ENCODE results near the gene KIF3C. TPM values are rescaled to one million over a fixed set of nuclear protein-coding genes. Genes with fewer than 3 reads are reported as not detected.
A peak's percentile ranks its signal among the peaks of the same experiment; 100 is the strongest.
"Not testable (repeated sequence)": the region's sequence is repeated elsewhere in the genome, so short reads cannot be mapped to it uniquely, and the experiment has no call there.

KIF3C gene
- total RNA-seq, result 1 to 10 TPM; 3.6 to 6.7 (median 4.2) TPM

DNA sequence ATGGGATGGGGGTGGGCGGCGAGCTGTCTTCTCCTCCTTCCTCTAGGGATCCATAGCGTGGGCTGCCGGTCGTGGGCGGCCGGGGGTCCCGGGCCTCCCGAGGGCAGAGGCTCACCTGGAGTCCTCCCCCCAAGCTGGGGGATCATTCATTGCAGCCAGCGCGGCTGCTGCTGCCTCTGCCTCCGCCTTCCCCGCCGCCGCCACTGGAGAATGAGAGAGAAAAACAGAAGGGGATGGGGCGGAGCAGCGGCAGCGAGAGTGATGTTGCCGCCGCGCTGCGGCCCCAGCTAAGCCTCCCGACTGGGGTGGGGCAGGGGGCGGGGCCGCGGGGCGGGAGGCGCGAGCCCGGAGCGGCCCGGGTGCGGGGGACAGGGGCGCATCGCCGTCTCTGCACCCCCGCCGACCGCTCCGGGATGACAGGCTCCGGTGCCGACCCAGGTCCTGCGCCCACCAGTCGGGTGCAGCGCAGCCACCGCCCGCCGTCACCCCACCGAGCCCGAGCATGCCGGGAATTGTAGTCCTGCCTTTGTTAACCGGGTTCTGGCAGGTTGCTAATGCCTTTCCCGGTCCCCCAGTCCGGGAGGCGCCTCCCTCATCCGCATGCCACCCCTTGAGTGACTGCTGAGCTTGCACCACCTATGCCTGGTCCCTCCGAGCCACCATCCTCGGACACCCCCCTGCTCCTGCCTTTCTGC, at the start of gene KIF3C:
Gene KIF3C, minus strand, starts transcription at position 225 of the 695 bp plus-strand sequence. CDS start 580 bp downstream, outside the sequence.
- H3K4me3 ChIP-seq (ENCODE audit: low read depth, poor library complexity, severe bottlenecking), result peak within 1 kb of the TSS; percentile 57
- WGBS, 2 donors, result 1 to 2% methylated on average over 37 to 43 of the region's 58 CpGs
- intact Hi-C loops (cut with DNase I; ENCODE audit: low total_unique reads), result loop anchor here (10.0 kb wide), 1 partner anchor 162 kb away; no protein-coding TSS in a partner anchor
- DNase-seq (ENCODE audit: low spot score in 2 of 2), result peak in 1 of 2 donors; percentile 92
- TF ChIP-seq, protein P1, sequence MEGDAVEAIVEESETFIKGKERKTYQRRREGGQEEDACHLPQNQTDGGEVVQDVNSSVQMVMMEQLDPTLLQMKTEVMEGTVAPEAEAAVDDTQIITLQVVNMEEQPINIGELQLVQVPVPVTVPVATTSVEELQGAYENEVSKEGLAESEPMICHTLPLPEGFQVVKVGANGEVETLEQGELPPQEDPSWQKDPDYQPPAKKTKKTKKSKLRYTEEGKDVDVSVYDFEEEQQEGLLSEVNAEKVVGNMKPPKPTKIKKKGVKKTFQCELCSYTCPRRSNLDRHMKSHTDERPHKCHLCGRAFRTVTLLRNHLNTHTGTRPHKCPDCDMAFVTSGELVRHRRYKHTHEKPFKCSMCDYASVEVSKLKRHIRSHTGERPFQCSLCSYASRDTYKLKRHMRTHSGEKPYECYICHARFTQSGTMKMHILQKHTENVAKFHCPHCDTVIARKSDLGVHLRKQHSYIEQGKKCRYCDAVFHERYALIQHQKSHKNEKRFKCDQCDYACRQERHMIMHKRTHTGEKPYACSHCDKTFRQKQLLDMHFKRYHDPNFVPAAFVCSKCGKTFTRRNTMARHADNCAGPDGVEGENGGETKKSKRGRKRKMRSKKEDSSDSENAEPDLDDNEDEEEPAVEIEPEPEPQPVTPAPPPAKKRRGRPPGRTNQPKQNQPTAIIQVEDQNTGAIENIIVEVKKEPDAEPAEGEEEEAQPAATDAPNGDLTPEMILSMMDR (IDR thresholded peaks at IDR 0.05), result no peak
- TF ChIP-seq POLR2A (IDR thresholded peaks at IDR 0.05), result no peak

DNA sequence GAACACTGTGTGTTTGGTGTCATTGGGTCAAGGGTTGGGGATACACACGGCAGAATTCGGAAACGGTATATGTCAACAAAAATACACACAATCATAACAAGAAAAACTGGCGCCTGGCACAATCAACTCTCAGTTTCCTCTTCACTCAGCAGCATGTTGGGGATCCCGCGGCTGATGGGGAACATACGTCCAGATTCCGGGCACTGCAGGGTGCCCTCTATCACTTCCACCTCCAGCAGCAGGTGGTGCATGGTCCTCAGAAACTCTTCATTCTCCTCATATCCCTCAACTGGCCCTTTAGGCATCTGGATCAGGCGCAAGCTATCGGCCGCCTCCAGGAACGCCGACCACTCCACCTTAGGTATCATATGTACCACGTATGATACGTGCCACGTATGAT, 45.8 kb upstream of the KIF3C start:
- H3K4me3 ChIP-seq (ENCODE audit: low read depth, poor library complexity, severe bottlenecking); intact Hi-C loops (cut with DNase I; ENCODE audit: low total_unique reads); DNase-seq (ENCODE audit: low spot score in 2 of 2): not testable (repeated sequence)
- WGBS, 2 donors, result 92 to 95% methylated on average over 16 of the region's 16 CpGs

DNA sequence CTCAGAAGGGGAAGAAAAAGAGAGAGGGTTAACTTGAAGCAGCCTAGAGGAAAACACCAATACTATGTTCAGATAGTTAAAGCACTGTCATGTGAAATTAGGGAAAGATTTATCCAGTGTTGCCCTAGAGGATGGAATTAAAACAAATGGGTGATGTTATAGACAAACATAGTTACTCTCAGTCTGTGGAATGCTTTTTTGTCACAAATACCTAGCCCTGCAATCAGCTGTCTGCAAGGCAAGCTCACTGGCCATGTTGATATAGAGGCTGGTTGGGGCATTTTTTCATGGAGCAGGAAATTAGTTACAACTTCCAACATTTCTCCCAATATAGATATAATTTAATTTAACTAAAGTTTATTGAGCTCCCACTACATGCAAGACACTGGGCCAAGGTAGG, 43.2 kb upstream of the KIF3C start:
- DNase-seq (ENCODE audit: low spot score in 2 of 2), result no peak
- intact Hi-C loops (cut with DNase I; ENCODE audit: low total_unique reads), result no loop called here
- H3K4me3 ChIP-seq (ENCODE audit: low read depth, poor library complexity, severe bottlenecking), result no peak overlapping the region
- TF ChIP-seq, protein P1 (IDR thresholded peaks at IDR 0.05), result no peak
- no peak for TF ChIP-seq POLR2A (IDR thresholded peaks at IDR 0.05)

DNA sequence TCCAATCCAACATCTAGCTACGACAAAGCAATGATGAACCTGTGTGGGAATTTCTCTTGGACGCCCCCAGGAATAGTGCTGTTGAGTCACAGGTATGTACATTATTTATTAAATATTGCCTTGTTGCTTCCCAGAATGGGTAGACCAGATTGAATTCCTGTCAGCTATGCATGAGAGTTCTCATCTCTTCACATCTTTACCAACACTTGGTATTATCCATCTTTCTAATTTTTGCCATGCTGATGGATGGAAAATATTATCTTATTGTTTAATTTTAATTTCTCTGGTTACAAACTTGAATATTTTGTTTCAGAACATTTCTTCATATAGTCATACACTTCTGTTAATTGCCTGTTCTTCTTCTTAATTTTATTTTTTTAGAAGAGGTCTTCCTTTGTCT, 42.0 kb upstream of the KIF3C start:
- intact Hi-C loops (cut with DNase I; ENCODE audit: low total_unique reads), result no loop called here
- no peak for DNase-seq (ENCODE audit: low spot score in 2 of 2)
- H3K4me3 ChIP-seq (ENCODE audit: low read depth, poor library complexity, severe bottlenecking), result no peak overlapping the region
- no peak for TF ChIP-seq POLR2A (IDR thresholded peaks at IDR 0.05)
- TF ChIP-seq, protein P1 (IDR thresholded peaks at IDR 0.05), result no peak
- WGBS, 2 donors, result 88 to 90% methylated on average over 2 of the region's 2 CpGs

DNA sequence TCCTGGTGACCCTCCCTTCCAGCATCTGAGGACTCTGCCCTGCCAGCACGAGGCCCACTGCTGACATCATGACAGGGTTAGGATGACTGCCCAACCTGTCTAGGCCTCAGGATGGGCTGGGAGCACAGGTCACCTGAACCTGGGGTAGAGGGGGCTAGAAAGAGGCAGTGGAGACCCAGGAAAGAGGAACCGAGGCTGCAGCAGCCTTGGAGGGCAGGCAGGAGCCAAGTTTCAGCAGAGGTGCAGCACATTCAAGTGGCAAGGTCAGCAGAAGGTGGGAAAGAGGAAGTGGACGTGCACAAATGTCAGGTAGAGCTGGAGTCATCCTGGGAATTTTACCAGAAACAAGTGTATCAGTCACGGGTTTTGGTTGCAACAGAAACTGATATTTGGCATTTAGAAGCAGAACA, 37.9 kb upstream of the KIF3C start:
- 59 to 79% methylated on average over 4 of the region's 4 CpGs for WGBS, 2 donors
- H3K4me3 ChIP-seq (ENCODE audit: low read depth, poor library complexity, severe bottlenecking), result no peak overlapping the region
- intact Hi-C loops (cut with DNase I; ENCODE audit: low total_unique reads), result no loop called here
- no peak for DNase-seq (ENCODE audit: low spot score in 2 of 2)
- TF ChIP-seq POLR2A (IDR thresholded peaks at IDR 0.05), result no peak
- TF ChIP-seq, protein P1 (IDR thresholded peaks at IDR 0.05), result no peak

DNA sequence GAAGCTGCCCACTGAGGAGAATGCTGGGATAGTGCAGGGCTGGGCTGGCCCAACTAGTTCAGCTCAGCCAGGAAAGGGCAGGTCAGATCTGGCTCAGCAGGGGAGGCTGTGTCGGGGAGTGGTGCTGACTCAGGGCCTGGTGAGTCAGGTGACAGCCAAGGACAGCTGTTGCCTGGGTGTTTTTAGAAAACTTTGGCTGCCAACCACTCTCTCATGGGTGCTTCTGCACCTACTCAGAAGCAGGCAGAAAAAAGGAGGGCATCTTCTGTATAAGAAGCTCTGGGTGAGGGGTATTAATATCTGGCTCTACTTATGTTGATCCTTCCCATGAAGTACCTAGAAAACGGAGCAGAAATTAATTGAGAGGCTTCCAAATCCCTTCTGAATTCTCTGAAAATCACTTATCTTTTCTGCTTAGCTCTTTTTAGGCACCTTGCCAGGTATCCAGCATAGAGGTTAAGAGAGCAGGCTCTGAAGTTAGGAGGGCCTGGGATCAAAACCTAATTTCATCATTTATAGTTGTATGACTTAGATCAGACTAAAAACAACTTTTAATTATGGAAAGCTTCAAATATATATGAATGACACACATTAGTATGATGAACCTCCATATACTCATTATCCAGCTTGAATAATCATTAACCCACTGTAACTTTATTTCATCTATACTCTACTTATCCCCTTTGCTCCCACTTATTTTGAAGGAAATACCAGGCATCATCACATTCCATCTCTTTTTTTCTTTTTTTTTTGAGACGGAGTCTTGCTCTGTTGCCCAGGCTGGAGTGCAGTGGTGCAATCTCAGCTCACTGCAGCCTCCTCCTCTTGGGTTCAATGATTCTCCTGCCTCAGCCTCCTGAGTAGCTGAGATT, 36.1 kb upstream of the KIF3C start:
- TF ChIP-seq POLR2A (IDR thresholded peaks at IDR 0.05), result no peak
- TF ChIP-seq, protein P1 (IDR thresholded peaks at IDR 0.05), result no peak
- DNase-seq (ENCODE audit: low spot score in 2 of 2), result peak; percentile 84 to 93
- intact Hi-C loops (cut with DNase I; ENCODE audit: low total_unique reads), result no loop called here
- H3K4me3 ChIP-seq (ENCODE audit: low read depth, poor library complexity, severe bottlenecking), result no peak overlapping the region
- WGBS, 2 donors, result 33 to 36% methylated on average over 3 of the region's 3 CpGs
